ENCODE results near the gene NCOR2. TPM values are rescaled to one million over a fixed set of nuclear protein-coding genes. Genes with fewer than 3 reads are reported as not detected.

NCOR2 gene
- total and polyA plus RNA-seq, 8 donors, result 60.1 to 331 (median 96.4) TPM

- H3K4me1 ChIP-seq, result peaks cover 58 to 72% of the 10 kb centered on the region in 2 donors
- no peak for TF ChIP-seq CTCF (IDR thresholded peaks at IDR 0.05)
Measured at GRCh38 chr12:124539084-124540041, 28.0 kb downstream of the NCOR2 start.

GRCh38 chr12:124538194-124539082 is 29.0 kb downstream of the NCOR2 start:
- ATAC-seq (peak; percentile 7), DNase-seq (peak in 1 of 4 donors; percentile 74)
- Histone ChIP-seq H3K4me1 (peaks cover 49 to 63% of the 10 kb centered on the region in 2 donors), H3K36me3 (peaks cover 0 to 17% of the 10 kb centered on the region in 2 donors), H3K27ac (peak overlapping the region; percentile 44 to 45), H3K4me3 (no peak overlapping the region), H3K27me3 (no peaks in the 10 kb centered on the region), H3K9me3 (no peaks in the 10 kb centered on the region)
- TF ChIP-seq CTCF (IDR thresholded peaks at IDR 0.05), result no peak
- intact Hi-C loops (cut with DNase I), result no loop called here

More at GRCh38 chr12:124539084-124540041, 28.0 kb downstream of the NCOR2 start:
- peak in 1 of 4 donors; percentile 71 for DNase-seq
- H3K4me3 ChIP-seq, result no peak overlapping the region
- ATAC-seq, result no peak
- H3K27me3 ChIP-seq, result no peaks in the 10 kb centered on the region
- intact Hi-C loops (cut with DNase I), result no loop called here
- peaks cover 0 to 8% of the 10 kb centered on the region in 2 donors for H3K36me3 ChIP-seq
- H3K27ac ChIP-seq, result peak overlapping the region; percentile 44 to 45
- H3K9me3 ChIP-seq, result no peaks in the 10 kb centered on the region

- peak; percentile 85 for ATAC-seq
- no peak overlapping the region for H3K4me3 ChIP-seq
- peaks cover 0 to 19% of the 10 kb centered on the region in 2 donors for H3K36me3 ChIP-seq
- H3K4me1 ChIP-seq, result peaks cover 43 to 55% of the 10 kb centered on the region in 2 donors
- TF ChIP-seq CTCF (IDR thresholded peaks at IDR 0.05), result no peak
- intact Hi-C loops (cut with DNase I), result no loop called here
- peak in 2 of 4 donors; percentile 82 to 89 for DNase-seq
- no peaks in the 10 kb centered on the region for H3K9me3 ChIP-seq
- peak overlapping the region; percentile 44 to 45 for H3K27ac ChIP-seq
- no peaks in the 10 kb centered on the region for H3K27me3 ChIP-seq
Measured at GRCh38 chr12:124537525-124538193, 29.8 kb downstream of the NCOR2 start.

- H3K9me3 ChIP-seq, result no peaks in the 10 kb centered on the region
- peaks cover 34 to 46% of the 10 kb centered on the region in 2 donors for H3K4me1 ChIP-seq
- peaks cover 0 to 19% of the 10 kb centered on the region in 2 donors for H3K36me3 ChIP-seq
- intact Hi-C loops (cut with DNase I), result no loop called here
- H3K4me3 ChIP-seq, result no peak overlapping the region
- DNase-seq, result no peak
- no peak for TF ChIP-seq CTCF (IDR thresholded peaks at IDR 0.05)
- peak overlapping the region in 1 of 2 donors; percentile 45 for H3K27ac ChIP-seq
- ATAC-seq, result no peak
- H3K27me3 ChIP-seq, result no peaks in the 10 kb centered on the region
Measured at GRCh38 chr12:124536641-124537040, 30.8 kb downstream of the NCOR2 start.

Data from left lung (tissue), 10 donors.